Measurements from ENCODE around the gene ADGRF3. TPM values are rescaled to one million over a fixed set of nuclear protein-coding genes. Genes with fewer than 3 reads are reported as not detected.
A peak's percentile ranks its signal among the peaks of the same experiment; 100 is the strongest.

The ADGRF3 gene
- total and polyA plus RNA-seq, 2 of the 13 experiments (the other 11 are each of a cell fraction or from before 2014, with no cell fraction given) = 0.40 to 1.5 TPM

DNA sequence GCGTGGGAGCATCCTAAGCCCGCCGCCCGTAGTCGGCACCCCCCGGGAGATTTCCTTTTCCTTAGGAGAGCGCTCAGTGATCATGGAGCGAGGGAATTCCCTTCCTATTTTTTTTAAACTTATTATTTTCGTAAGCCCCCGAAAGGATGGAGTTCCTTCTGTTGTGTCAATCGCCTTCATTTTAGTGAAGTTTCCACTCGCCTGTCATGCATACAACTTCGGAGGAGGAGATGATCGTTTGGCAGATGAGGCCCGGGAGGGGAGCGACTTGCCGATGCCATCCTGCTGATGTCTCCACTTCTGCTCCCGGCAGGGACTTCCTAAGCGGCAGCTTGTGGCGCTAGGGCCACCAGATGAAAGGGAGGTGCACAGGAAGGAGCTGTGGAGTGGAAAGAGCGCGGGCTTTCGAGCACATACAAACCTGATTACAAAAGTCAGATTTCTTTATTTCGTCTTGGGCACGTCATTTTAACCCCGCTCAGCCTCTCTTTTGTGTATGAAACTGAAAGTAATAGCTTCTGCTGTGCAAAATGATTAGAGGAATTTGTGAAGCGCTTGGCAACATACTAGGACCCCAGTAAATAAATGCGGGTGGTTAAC, at the start of gene ADGRF3 (continued):
- no peak for TF ChIP-seq CENPT (CRISPR knock-in tag; IDR thresholded peaks at IDR 0.05; ENCODE audit: low read depth)
- no peak for TF ChIP-seq ATF1 (CRISPR knock-in tag; IDR thresholded peaks at IDR 0.05)
- TF ChIP-seq, protein P1, sequence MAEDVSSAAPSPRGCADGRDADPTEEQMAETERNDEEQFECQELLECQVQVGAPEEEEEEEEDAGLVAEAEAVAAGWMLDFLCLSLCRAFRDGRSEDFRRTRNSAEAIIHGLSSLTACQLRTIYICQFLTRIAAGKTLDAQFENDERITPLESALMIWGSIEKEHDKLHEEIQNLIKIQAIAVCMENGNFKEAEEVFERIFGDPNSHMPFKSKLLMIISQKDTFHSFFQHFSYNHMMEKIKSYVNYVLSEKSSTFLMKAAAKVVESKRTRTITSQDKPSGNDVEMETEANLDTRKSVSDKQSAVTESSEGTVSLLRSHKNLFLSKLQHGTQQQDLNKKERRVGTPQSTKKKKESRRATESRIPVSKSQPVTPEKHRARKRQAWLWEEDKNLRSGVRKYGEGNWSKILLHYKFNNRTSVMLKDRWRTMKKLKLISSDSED (CRISPR knock-in tag; IDR thresholded peaks at IDR 0.05) = no peak
- TF ChIP-seq BCL6 (CRISPR knock-in tag; IDR thresholded peaks at IDR 0.05) = no peak
- no peak for TF ChIP-seq ZNF564 (CRISPR knock-in tag; IDR thresholded peaks at IDR 0.05)
- TF ChIP-seq, protein P2, sequence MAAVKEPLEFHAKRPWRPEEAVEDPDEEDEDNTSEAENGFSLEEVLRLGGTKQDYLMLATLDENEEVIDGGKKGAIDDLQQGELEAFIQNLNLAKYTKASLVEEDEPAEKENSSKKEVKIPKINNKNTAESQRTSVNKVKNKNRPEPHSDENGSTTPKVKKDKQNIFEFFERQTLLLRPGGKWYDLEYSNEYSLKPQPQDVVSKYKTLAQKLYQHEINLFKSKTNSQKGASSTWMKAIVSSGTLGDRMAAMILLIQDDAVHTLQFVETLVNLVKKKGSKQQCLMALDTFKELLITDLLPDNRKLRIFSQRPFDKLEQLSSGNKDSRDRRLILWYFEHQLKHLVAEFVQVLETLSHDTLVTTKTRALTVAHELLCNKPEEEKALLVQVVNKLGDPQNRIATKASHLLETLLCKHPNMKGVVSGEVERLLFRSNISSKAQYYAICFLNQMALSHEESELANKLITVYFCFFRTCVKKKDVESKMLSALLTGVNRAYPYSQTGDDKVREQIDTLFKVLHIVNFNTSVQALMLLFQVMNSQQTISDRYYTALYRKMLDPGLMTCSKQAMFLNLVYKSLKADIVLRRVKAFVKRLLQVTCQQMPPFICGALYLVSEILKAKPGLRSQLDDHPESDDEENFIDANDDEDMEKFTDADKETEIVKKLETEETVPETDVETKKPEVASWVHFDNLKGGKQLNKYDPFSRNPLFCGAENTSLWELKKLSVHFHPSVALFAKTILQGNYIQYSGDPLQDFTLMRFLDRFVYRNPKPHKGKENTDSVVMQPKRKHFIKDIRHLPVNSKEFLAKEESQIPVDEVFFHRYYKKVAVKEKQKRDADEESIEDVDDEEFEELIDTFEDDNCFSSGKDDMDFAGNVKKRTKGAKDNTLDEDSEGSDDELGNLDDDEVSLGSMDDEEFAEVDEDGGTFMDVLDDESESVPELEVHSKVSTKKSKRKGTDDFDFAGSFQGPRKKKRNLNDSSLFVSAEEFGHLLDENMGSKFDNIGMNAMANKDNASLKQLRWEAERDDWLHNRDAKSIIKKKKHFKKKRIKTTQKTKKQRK (IDR thresholded peaks at IDR 0.05; ENCODE audit: low read length) = no peak
- TF ChIP-seq ATM (IDR thresholded peaks at IDR 0.05; ENCODE audit: borderline replicate concordance) = no peak
- TF ChIP-seq NRL (CRISPR knock-in tag; IDR thresholded peaks at IDR 0.05; ENCODE audit: borderline replicate concordance) = no peak; the same call in 1 of the 2 replicates
- TF ChIP-seq FOXA3 (CRISPR knock-in tag; IDR thresholded peaks at IDR 0.05) = 0 out of 2 replicates have a peak, but pooled peaks have one; percentile 7
- TF ChIP-seq AGO1 (IDR thresholded peaks at IDR 0.05; ENCODE audit: low read depth, low read length, poor library complexity, severe bottlenecking) = no peak
- no peak for TF ChIP-seq ZNF777 (CRISPR knock-in tag; IDR thresholded peaks at IDR 0.05)
- TF ChIP-seq ZFP37 (CRISPR knock-in tag; IDR thresholded peaks at IDR 0.05; ENCODE audit: borderline replicate concordance) = no peak
- TF ChIP-seq MIER2 (CRISPR knock-in tag; IDR thresholded peaks at IDR 0.05) = 0 out of 2 replicates have a peak, but pooled peaks have one; percentile 18
- TF ChIP-seq NFKB2 (CRISPR knock-in tag; IDR thresholded peaks at IDR 0.05; ENCODE audit: borderline replicate concordance) = no peak
- TF ChIP-seq, protein P3, sequence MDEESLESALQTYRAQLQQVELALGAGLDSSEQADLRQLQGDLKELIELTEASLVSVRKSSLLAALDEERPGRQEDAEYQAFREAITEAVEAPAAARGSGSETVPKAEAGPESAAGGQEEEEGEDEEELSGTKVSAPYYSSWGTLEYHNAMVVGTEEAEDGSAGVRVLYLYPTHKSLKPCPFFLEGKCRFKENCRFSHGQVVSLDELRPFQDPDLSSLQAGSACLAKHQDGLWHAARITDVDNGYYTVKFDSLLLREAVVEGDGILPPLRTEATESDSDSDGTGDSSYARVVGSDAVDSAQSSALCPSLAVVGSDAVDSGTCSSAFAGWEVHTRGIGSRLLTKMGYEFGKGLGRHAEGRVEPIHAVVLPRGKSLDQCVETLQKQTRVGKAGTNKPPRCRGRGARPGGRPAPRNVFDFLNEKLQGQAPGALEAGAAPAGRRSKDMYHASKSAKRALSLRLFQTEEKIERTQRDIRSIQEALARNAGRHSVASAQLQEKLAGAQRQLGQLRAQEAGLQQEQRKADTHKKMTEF (CRISPR knock-in tag; IDR thresholded peaks at IDR 0.05) = no peak
- TF ChIP-seq PCBP1 (IDR thresholded peaks at IDR 0.05; ENCODE audit: borderline replicate concordance, low read depth, low read length) = no peak
- TF ChIP-seq CREB1 (IDR thresholded peaks at IDR 0.05) = no peak
- no peak for TF ChIP-seq CREB1 (CRISPR knock-in tag; IDR thresholded peaks at IDR 0.05)
- no peak for TF ChIP-seq HNRNPH1 (optimal IDR thresholded peaks at IDR 0.05; ENCODE audit: low read depth, low read length)
- TF ChIP-seq ZMYM3 (CRISPR knock-in tag; IDR thresholded peaks at IDR 0.05) = no peak
- TF ChIP-seq ZNF562 (CRISPR knock-in tag; IDR thresholded peaks at IDR 0.05; ENCODE audit: borderline replicate concordance) = no peak
- no peak for TF ChIP-seq ZNF652 (CRISPR knock-in tag; IDR thresholded peaks at IDR 0.05; ENCODE audit: borderline replicate concordance, low read depth)
- 0 out of 2 replicates have a peak, but pooled peaks have one; percentile 42 for TF ChIP-seq ZNF790 (CRISPR knock-in tag; IDR thresholded peaks at IDR 0.05; ENCODE audit: borderline replicate concordance)
- 0 out of 2 replicates have a peak, but pooled peaks have one; percentile 4 for TF ChIP-seq ZNF557 (CRISPR knock-in tag; IDR thresholded peaks at IDR 0.05)
- TF ChIP-seq ZNF629 (CRISPR knock-in tag; conservative IDR thresholded peaks at IDR 0.05) = no peak
- no peak for TF ChIP-seq HCFC1 (IDR thresholded peaks at IDR 0.05; ENCODE audit: low read depth, low read length)
- TF ChIP-seq RBM22 (optimal IDR thresholded peaks at IDR 0.05; ENCODE audit: low read length) = no peak
- no peak for TF ChIP-seq STAG1 (CRISPR knock-in tag; IDR thresholded peaks at IDR 0.05)
